Measurements from ENCODE around the gene ZER1.
A peak's percentile ranks its signal among the peaks of the same experiment; 100 is the strongest.
"Not testable (repeated sequence)": the region's sequence is repeated elsewhere in the genome, so short reads cannot be mapped to it uniquely, and the experiment has no call there.

The ZER1 gene

GRCh38 chr9:128771745-128772519, at the start of gene ZER1:
Gene ZER1, minus strand, starts transcription at chr9:128771927. Its CDS starts 16,362 bp downstream, at chr9:128755565.
- DNase-seq (ENCODE audit: extremely low read depth in 1 of 2, low read depth in 1 of 2) = peak; percentile 81 to 94

- no peak for DNase-seq (ENCODE audit: extremely low read depth in 1 of 2, low read depth in 1 of 2)
Measured at GRCh38 chr9:128820665-128821583, 49.2 kb upstream of the ZER1 start.

- DNase-seq (ENCODE audit: extremely low read depth in 1 of 2, low read depth in 1 of 2) = no peak
Measured at GRCh38 chr9:128819716-128820664, 48.3 kb upstream of the ZER1 start.

DNA sequence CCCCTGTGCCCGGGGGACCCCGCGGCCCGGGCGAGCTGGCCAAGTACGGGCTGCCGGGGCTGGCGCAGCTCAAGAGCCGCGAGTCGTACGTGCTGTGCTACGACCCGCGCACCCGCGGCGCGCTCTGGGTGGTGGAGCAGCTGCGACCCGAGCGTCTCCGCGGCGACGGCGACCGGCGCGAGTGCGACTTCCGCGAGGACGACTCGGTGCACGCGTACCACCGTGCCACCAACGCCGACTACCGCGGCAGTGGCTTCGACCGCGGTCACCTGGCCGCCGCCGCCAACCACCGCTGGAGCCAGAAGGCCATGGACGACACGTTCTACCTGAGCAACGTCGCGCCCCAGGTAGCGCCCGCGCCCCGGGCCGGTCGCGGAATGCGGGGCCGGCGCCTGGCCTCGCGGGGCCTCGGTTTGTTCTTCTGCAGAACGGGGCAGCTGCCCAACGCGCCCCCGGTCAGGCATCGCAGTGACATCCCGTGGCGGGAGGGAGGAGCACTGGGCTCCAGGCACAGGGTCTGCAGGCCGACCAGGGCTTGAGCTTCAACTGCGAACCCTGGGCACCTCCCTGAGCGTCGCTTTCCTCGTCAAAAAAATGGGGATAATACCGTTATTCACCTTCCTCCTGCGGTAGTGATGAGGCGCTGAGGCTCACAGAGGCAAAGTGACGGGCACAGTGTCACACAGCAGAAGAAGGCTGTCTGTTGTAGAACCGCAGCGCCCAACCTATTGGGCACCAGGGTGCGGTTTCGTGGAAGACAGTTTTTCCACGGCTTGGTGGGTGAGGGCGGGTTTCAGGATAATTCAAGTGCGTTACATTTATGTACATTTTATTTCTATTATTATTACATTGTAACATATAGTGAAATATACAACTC, 47.4 kb upstream of the ZER1 start:
- DNase-seq (ENCODE audit: extremely low read depth in 1 of 2, low read depth in 1 of 2) = peak in 1 of 2 donors; percentile 30

DNA sequence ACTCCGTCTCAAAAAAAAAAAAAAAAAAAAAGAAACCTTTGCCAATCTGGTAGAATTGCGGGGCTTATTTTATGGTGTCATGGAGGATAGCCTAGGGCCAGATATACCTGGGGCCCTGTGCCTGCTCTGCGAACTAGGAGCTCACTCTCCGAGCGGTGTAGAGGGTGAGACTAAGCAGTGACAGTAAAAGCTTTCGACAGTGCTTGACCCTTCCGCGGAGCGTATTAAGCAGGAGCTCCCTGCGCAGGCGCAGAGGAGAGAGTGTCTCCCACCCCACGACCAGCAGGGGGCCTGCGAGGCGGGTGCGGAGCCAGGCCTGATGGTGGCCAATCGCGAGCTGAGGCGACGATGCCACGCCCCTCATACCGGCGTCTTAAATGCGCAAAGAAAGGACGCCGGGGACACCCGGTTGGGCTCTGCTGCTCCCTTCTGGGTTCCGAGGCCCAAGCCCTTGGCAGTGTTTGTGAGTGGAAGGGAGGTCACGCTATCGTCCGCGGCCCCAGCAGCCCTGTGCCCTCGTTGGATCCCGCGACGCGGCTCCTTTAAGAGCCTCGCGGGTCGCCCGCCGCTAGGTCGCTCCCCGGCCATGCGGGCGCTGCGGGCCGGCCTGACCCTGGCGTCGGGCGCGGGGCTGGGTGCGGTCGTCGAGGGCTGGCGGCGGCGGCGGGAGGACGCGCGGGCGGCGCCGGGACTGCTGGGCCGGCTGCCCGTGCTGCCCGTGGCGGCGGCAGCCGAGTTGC, 46.5 kb upstream of the ZER1 start, which contains the start of gene ENDOG:
TSS of gene ENDOG (plus strand) at position 402 of the 740 bp plus-strand sequence. CDS start at position 587, 185 bp downstream.
- peak; percentile 89 to 94 for DNase-seq (ENCODE audit: extremely low read depth in 1 of 2, low read depth in 1 of 2)

DNA sequence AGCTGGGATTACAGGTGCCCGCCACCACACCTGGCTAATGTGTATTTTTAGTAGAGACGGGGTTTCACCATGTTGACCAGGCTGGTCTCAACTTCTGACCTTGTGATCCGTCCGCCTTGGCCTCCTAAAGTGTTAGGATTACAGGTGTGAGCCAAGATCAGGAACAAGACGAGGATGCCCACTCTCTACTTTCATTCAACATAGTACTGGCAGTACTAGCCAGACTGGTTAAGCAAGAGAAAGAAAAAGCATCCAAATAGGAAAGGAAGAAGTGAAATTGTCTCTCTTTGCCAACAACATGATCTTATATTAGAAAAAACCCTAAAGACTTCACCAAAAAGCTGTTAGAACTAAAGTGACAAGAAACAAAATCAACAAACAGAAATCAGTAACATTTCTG, 39.1 kb upstream of the ZER1 start:
- no peak for DNase-seq (ENCODE audit: extremely low read depth in 1 of 2, low read depth in 1 of 2)

GRCh38 chr9:128809831-128810230, 38.1 kb upstream of the ZER1 start:
- DNase-seq (ENCODE audit: extremely low read depth in 1 of 2, low read depth in 1 of 2) = no peak

DNA sequence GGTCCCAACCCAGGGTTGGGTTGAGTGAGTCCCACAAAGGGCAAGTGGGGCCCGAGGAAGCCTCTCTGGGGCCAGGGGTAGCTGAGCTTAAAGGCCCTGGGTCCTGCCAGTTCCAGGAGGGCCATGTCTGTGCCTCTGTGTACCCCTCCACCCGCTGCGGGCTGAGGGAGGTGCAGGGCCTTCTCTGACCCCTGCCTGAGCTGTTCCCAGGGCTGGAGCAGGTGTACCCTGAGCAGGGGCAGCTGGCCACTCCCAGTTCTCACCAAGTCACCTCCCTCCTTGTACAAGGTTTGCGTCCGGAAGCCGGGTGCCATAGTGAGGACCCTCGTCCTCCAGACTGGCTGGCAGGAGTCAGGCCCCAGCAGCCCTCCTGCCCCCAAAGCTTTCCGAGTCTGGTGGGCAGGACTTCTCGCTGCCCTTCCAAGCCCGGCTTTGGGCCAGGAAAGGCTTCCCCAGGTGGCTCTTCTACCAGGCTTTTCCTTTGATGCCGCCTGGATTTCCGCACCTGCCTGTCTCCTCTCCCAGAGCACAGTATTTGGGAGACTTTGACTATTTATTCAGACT, 37.4 kb upstream of the ZER1 start:
- DNase-seq (ENCODE audit: extremely low read depth in 1 of 2, low read depth in 1 of 2) = no peak

DNA sequence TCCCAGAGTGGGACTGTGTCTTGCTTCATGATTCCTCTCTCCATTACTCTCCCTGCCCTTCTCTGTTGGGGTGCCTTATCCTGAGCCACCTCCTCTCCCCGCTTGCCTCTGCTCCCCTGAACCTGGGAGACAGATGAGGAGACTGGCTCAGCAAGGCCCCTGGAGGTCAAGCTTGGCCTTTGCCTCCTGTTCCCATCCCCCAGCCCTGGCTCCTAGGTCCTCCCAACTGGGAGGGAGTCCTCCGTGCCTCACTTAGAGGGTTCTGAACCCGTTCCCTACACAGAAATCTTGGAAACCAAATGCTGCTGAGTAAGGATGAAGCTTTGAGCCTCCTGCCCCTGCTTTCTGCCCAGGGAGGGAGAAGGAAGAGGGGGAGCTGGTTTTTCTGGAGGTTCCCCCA, 36.8 kb upstream of the ZER1 start:
- no peak for DNase-seq (ENCODE audit: extremely low read depth in 1 of 2, low read depth in 1 of 2)

- no peak for DNase-seq (ENCODE audit: extremely low read depth in 1 of 2, low read depth in 1 of 2)
Measured at GRCh38 chr9:128807827-128808226, 36.1 kb upstream of the ZER1 start.

GRCh38 chr9:128805661-128806060, 33.9 kb upstream of the ZER1 start:
- no peak for DNase-seq (ENCODE audit: extremely low read depth in 1 of 2, low read depth in 1 of 2)

- no peak for DNase-seq (ENCODE audit: extremely low read depth in 1 of 2, low read depth in 1 of 2)
Measured at GRCh38 chr9:128802482-128802881, 30.8 kb upstream of the ZER1 start.

GRCh38 chr9:128800061-128800460, 28.3 kb upstream of the ZER1 start:
- no peak for DNase-seq (ENCODE audit: extremely low read depth in 1 of 2, low read depth in 1 of 2)

GRCh38 chr9:128798896-128799295, 27.2 kb upstream of the ZER1 start:
- DNase-seq (ENCODE audit: extremely low read depth in 1 of 2, low read depth in 1 of 2) = no peak

DNA sequence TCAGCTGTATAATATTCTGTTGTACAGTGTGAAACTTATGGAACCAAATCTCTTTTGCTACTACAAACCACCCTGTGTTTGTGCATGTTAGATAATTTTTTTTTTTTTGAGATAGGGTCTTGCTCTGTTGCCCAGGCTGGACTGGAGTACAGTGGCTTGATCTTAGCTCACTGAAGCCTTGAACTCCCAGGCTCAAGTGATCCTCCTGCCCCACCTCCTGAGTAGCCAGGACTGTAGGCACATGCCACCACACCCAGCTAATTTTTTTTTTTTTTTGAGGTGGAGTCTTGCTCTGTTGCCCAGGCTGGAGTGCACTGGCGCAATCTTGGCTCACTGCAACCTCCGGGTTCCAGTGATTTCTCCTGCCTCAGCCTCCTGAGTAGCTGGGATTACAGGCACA, 23.2 kb upstream of the ZER1 start:
- not testable (repeated sequence) for DNase-seq (ENCODE audit: extremely low read depth in 1 of 2, low read depth in 1 of 2)

- DNase-seq (ENCODE audit: extremely low read depth in 1 of 2, low read depth in 1 of 2) = no peak
Measured at GRCh38 chr9:128792978-128793686, 21.4 kb upstream of the ZER1 start.

- no peak for DNase-seq (ENCODE audit: extremely low read depth in 1 of 2, low read depth in 1 of 2)
Measured at GRCh38 chr9:128792134-128792533, 20.4 kb upstream of the ZER1 start.

DNA sequence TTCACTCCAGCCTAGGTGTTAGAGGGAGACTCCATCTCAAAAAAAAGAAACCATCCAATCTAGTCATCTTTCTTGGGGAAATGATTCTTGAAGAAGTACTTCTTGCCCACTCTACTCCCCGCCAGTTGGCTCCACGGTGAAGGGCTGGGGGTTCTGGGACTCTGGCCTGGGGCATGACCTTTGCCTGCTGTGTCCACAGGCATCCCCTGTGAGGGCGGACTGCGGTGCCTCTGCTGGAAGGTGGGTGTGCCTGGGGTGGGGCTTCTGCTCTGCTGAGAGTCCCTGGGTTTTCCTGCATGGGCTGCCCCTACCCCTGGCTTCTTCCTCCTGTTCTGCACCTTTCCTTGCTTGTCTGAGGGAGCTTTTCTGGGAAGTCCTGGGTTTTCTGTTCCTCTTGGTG, 18.8 kb upstream of the ZER1 start:
- DNase-seq (ENCODE audit: extremely low read depth in 1 of 2, low read depth in 1 of 2) = no peak

Measured in activated CD8-positive, alpha-beta memory T cell treated with anti-CD3 and anti-CD28 coated beads for 1 hour (primary cell).